Psoas muscle (tissue), 8 donors: ENCODE measurements around the gene DMD. TPM values are rescaled to one million over a fixed set of nuclear protein-coding genes. Genes with fewer than 3 reads are reported as not detected.

Experiments
- ATAC-seq, 4 donors: fragments of 200-7000 bp; cut with Tn5 transposase; one replicate each; pipeline ENCODE4 v1.9.1; 2020; ENCODE audit warnings: moderate library complexity in 3 of 4, mild to moderate bottlenecking in 2 of 4
- DNase-seq, 2 donors: peaks; one replicate each; pipeline ENCODE4 v3.0.0-alpha.2; 2020
- H3K27ac ChIP-seq: fragments of 200-600 bp; one replicate; pipeline ENCODE4 v1.8.0; 2022
- H3K27me3 ChIP-seq, 3 donors: fragments of 200-600 bp in 1 of 3; one replicate each; pipeline versions ENCODE4 v1.6.1 to v1.8.0; 2013 to 2022; ENCODE audit warnings: low read length in 2 of 3, mild to moderate bottlenecking in 2 of 3, moderate library complexity in 1 of 3; ENCODE audit not compliant: insufficient read depth in 3 of 3
- H3K36me3 ChIP-seq, 2 donors: fragments of 200-600 bp in 1 of 2; one replicate each; pipeline versions ENCODE4 v1.6.1 to v1.8.0; 2013 to 2022; ENCODE audit warnings: low read depth in 1 of 2, mild to moderate bottlenecking in 1 of 2, moderate library complexity in 1 of 2; ENCODE audit not compliant: insufficient read depth in 1 of 2
- H3K4me1 ChIP-seq: fragments of 200-600 bp; one replicate; pipeline ENCODE4 v1.8.0; 2022
- H3K4me3 ChIP-seq: fragments of 200-600 bp; one replicate; pipeline ENCODE4 v1.8.0; 2022; ENCODE audit warnings: mild to moderate bottlenecking
- H3K9me3 ChIP-seq: fragments of 200-600 bp; one replicate; pipeline ENCODE4 v1.8.0; 2022
- CTCF ChIP-seq: fragments of 200-600 bp; IDR thresholded peaks from one replicate; pipeline ENCODE4 v1.8.0; 2022; ENCODE audit warnings: antibody characterized with exemption
- WGBS, 3 donors: extraction: QIAGEN DNeasy Blood & Tissue Kit; methylation state at CpG; one replicate each; pipeline versions ENCODE4 v1.1.6 to v1.1.7; 2013; 5-methylcytosine and 5-hydroxymethylcytosine counted together
- intact Hi-C, 2 donors: fragments of 100-400 bp; cut with DNase I; formaldehyde crosslinking; loops; one replicate each; pipeline versions ENCODE4 v1.11.0 to v1.14.2; 2022
- polyA plus RNA-seq, 3 donors: library from polyadenylated mRNA; stranded (reverse); fragments of 200-250 nt; gene quantifications; one replicate each; pipeline ENCODE4 v1.2.3, GENCODE V29; 2013
- total RNA-seq, 4 donors: library from RNA; stranded (reverse); fragmentation: NEBNext Ultra II Directional in 2 of 4; extraction: Animal tissue kit (Norgen Biotek cat#: 25700) in 2 of 4; gene quantifications; one replicate each; pipeline versions ENCODE4 v1.2.1 to v1.2.4, GENCODE V29; 2021 to 2023
- donor health status: healthy with polysubstance abuse.
- donor health status: DM: no; HTN: no; CAD: no; lungs with moderate emphysema.
- donor health status: Bipolar disorder and iron deficiency.
- donor health status: healthy.
- donor health status: DM: yes; HTN: yes; CAD: no.
- donor health status: DM: no; HTN: no; CAD: no.
- donor health status: DM: no; HTN: no; CAD: no.
- donor health status: DM: yes; HTN: yes; CAD: no.

Gene DMD
- total and polyA plus RNA-seq, 7 donors = 6.8 to 170 (median 86.5) TPM

- Histone ChIP-seq H3K36me3 (no peaks in the 10 kb centered on the region), H3K9me3 (no peaks in the 10 kb centered on the region), H3K27me3 (no peaks in the 10 kb centered on the region), H3K4me3 (no peak overlapping the region), H3K4me1 (no peaks in the 10 kb centered on the region), H3K27ac (no peak overlapping the region)
- no peak for DNase-seq
- intact Hi-C loops = no loop called here
- TF ChIP-seq CTCF = no peak
- WGBS, 3 donors = 36 to 92% (median 69%) methylated on average over 3 to 4 of the region's 4 CpGs
- ATAC-seq = peak in 2 of 4 donors; percentile 51 to 74
These were observed 1411.1 kb downstream of the DMD start for GRCh38 chrX:31800219-31800618.

GRCh38 chrX:31796624-31797023, 1414.7 kb downstream of the DMD start:
- intact Hi-C loops = no loop called here
- Histone ChIP-seq H3K4me3 (no peak overlapping the region), H3K9me3 (no peaks in the 10 kb centered on the region)

GRCh38 chrX:31747411-31747810, 1463.9 kb downstream of the DMD start:
- no peak for TF ChIP-seq CTCF
- 41 to 72% (median 61%) methylated on average over 5 of the region's 5 CpGs for WGBS, 3 donors

More at GRCh38 chrX:31796624-31797023, 1414.7 kb downstream of the DMD start:
- Histone ChIP-seq H3K4me1 (no peaks in the 10 kb centered on the region), H3K36me3 (no peaks in the 10 kb centered on the region), H3K27ac (no peak overlapping the region), H3K27me3 (no peaks in the 10 kb centered on the region)
- DNase-seq (no peak), ATAC-seq (peak in 1 of 4 donors; percentile 50)
- WGBS, 3 donors = 47 to 85% (median 53%) methylated on average over 1 of the region's 1 CpG
- TF ChIP-seq CTCF = no peak

GRCh38 chrX:31743004-31743403, 1468.3 kb downstream of the DMD start:
- intact Hi-C loops = no loop called here
- no peak for TF ChIP-seq CTCF
- DNase-seq = no peak
- no peaks in the 10 kb centered on the region for H3K9me3 ChIP-seq
- ATAC-seq = no peak
- no peaks in the 10 kb centered on the region for H3K27me3 ChIP-seq
- H3K27ac ChIP-seq = no peak overlapping the region
- 85 to 95% (median 91%) methylated on average over 4 of the region's 4 CpGs for WGBS, 3 donors
- no peak overlapping the region for H3K4me3 ChIP-seq
- H3K36me3 ChIP-seq = no peaks in the 10 kb centered on the region
- H3K4me1 ChIP-seq = no peaks in the 10 kb centered on the region

More at GRCh38 chrX:31747411-31747810, 1463.9 kb downstream of the DMD start:
- DNase-seq (no peak), ATAC-seq (no peak)
- Histone ChIP-seq H3K4me1 (no peaks in the 10 kb centered on the region), H3K9me3 (no peaks in the 10 kb centered on the region), H3K27ac (no peak overlapping the region), H3K36me3 (no peaks in the 10 kb centered on the region), H3K4me3 (no peak overlapping the region), H3K27me3 (no peaks in the 10 kb centered on the region)
- intact Hi-C loops = no loop called here

- H3K4me3 ChIP-seq = no peak overlapping the region
- ATAC-seq (no peak), DNase-seq (no peak)
- H3K27me3 ChIP-seq = no peaks in the 10 kb centered on the region
- no peaks in the 10 kb centered on the region for H3K4me1 ChIP-seq
- WGBS, 3 donors = 59 to 92% (median 71%) methylated on average over 2 of the region's 2 CpGs
- intact Hi-C loops = no loop called here
- H3K9me3 ChIP-seq = no peaks in the 10 kb centered on the region
- TF ChIP-seq CTCF = no peak
- no peaks in the 10 kb centered on the region for H3K36me3 ChIP-seq
- H3K27ac ChIP-seq = no peak overlapping the region
These were observed 1493.9 kb downstream of the DMD start for GRCh38 chrX:31717474-31717873.
